GM20000 (cell line): ENCODE results near the gene HSD17B3.

ENCODE experiments used
- DNase-seq: peaks from one replicate; pipeline ENCODE4 v3.0.0; 2012; ENCODE audit warnings: low spot score
- CTCF ChIP-seq: IDR thresholded peaks from 2 replicates; pipeline ENCODE4 v1.5.1; 2012; ENCODE audit warnings: mild to moderate bottlenecking, control low read depth; ENCODE audit errors: extremely low read depth, missing control alignments

HSD17B3 gene

DNA sequence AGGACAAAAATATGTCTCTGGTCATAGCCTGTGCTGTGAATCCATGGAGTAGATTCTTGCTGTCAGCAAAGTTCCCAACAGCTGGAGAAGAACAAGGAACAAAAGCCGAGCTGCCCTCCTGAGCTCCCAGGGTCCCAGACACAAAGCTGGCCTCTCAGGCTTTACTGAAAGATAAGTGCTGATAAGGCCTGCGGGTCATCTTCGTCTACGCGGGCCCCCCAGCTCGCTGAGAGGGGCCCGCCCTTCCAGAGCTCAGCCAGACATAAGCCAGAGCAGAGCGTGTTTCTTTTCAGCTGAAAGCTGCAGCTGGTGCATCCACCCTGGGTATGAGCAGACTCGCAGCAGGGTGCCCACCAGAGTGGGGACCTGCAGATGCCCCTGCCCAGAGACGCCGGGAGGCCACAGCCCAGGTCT is 84.7 kb downstream of the HSD17B3 start:
- TF ChIP-seq CTCF = no peak

GRCh38 chr9:96216583-96216982 is 85.4 kb downstream of the HSD17B3 start:
- TF ChIP-seq CTCF = no peak
- DNase-seq = no peak

More for the DNA sequence above, 84.7 kb downstream of the HSD17B3 start:
- DNase-seq = no peak

- no peak for DNase-seq
- TF ChIP-seq CTCF = no peak
Observed at GRCh38 chr9:96215841-96216240, 86.1 kb downstream of the HSD17B3 start.

DNA sequence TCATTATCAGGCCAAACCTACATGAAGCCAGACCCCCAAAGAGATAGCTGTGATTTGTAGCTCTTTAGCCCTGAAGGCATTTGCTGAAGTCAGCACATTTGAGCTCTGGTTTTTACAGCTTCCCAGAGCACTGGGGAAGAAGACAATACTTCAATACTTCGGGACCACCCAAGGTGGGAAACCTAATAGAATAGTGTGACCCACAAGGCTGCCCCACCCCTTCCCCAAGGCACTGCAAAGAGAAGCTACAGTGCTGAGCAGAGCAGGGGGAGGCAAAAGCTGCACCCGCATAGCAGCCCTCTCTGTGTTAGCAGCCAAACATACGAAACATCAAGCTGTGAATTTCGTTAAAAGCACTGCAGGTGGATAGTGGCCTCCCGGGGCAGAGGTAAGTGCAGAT is 87.3 kb downstream of the HSD17B3 start:
- TF ChIP-seq CTCF = no peak
- no peak for DNase-seq

- no peak for TF ChIP-seq CTCF
- no peak for DNase-seq
Observed at GRCh38 chr9:96209407-96210271, 92.3 kb downstream of the HSD17B3 start.

DNA sequence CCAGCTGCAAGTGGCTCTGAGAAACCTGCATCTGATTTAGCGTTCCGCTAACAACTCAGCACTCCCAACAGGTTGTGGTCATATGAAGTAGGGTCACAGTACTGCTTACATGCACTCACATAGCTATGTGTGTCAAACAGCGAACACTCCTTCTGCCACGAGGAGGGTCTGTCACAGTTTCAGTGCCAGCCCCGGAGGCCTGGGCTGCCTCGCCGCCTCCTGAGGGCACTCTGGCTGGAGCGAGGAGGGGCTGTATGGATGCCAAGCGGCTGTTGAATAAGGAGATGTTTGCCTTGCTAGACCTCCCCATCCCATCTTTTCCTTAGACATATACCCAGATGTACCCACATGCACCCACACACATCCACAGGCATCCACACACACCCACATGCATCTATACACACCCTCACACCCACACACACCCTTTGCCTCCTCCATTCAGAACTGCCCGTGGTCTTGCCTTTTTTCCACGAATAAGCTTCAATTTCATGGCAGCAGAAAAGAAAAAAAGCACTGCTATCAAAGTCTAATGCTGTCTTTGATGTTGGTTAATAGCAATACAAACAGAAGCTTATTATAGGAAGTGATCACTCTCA is 95.7 kb downstream of the HSD17B3 start:
- DNase-seq = no peak
- TF ChIP-seq CTCF = no peak

DNA sequence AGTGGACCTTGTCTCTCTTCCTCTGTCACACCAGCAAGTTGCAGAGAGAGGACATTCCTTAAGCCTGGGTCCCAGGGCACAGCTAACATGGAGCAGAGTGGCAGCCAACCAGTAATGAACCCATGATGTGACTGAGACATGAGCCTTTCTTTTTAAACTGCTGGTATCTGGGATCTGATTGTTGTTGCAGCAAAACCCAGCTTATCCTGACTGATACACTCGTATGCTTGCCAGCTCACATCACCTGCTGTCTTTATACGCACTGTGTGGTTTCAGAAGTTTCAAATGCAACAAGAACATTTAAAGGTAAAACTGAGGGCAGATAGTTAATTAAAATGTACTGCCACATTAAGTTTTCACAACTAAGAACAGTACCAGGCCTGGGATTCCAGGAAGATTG is 97.1 kb downstream of the HSD17B3 start:
- no peak for DNase-seq
- no peak for TF ChIP-seq CTCF
